Activated naive CD8-positive, alpha-beta T cell treated with anti-CD3 and anti-CD28 coated beads, Interleukin-2, amount 50 U/mL, for 24 hours (primary cell): ENCODE data around the gene AS3MT.

ENCODE experiments used
- ATAC-seq: fragments of 150-1000 bp; cut with Tn5 transposase; one replicate; pipeline ENCODE4 v1.10.0; 2021
- DNase-seq: peaks from one replicate; pipeline ENCODE4 v3.0.0; 2021
- H3K27ac Mint-ChIP-seq: one replicate; pipeline ENCODE4 v1.8.0; 2021; ENCODE audit warnings: mild to moderate bottlenecking, mixed read lengths
- H3K27me3 Mint-ChIP-seq: one replicate; pipeline ENCODE4 v1.8.0; 2021; ENCODE audit warnings: mixed read lengths
- H3K36me3 Mint-ChIP-seq: one replicate; pipeline ENCODE4 v1.8.0; 2021; ENCODE audit warnings: low read depth, mixed read lengths
- H3K4me1 Mint-ChIP-seq: one replicate; pipeline ENCODE4 v1.8.0; 2021; ENCODE audit warnings: mixed read lengths
- H3K4me3 Mint-ChIP-seq: one replicate; pipeline ENCODE4 v1.8.0; 2021; ENCODE audit warnings: mild to moderate bottlenecking, moderate library complexity, mixed read lengths
- H3K9me3 Mint-ChIP-seq: one replicate; pipeline ENCODE4 v1.8.0; 2021; ENCODE audit warnings: mixed read lengths

AS3MT gene

DNA sequence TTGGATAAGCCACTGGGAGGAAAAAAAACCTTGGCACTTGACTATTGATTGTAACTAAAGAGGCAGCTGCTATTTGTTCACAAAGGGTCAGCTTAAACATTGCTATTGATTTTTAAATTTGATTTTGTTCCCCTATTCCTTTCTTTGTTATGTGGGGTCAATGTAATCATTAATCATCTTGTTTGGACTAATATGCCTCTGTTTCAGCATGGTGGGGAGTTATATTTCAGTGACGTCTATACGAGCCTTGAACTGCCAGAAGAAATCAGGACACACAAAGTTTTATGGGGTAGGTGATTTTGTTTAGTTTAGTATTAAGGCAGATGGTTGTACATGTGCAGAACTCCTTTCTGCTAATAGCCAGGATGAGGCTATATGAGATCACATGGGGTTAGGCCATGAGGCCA is 7.5 kb downstream of the AS3MT start:
- Mint-ChIP-seq H3K4me1 (no peaks in the 10 kb centered on the region), H3K4me3 (no peak overlapping the region), H3K36me3 (no peaks in the 10 kb centered on the region), H3K27me3 (peaks cover 5% of the 10 kb centered on the region), H3K27ac (no peak overlapping the region), H3K9me3 (no peaks in the 10 kb centered on the region)
- ATAC-seq (no peak), DNase-seq (no peak)

- peaks cover 2% of the 10 kb centered on the region for H3K27me3 Mint-ChIP-seq
- DNase-seq: no peak
Measured at GRCh38 chr10:102878629-102879028, 9.4 kb downstream of the AS3MT start.

DNA sequence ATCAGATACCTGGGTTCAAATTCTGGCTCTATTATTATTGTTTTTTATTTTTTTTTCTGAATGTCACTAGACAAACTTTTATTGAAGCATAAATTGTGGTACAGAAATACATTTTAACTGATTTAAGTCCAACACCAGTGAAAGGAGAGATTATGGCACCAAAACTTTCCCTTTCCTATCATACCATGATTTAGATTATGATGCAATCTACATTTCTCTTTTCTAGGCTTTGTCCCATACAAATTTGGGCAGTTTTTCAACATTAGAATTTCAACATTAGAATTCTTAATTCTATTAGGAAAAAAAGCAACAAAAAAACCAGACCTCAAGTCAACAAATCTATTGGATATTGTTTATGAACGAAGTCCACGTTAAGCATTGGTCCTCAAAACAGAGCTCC is 11.0 kb downstream of the AS3MT start:
- no peak overlapping the region for H3K4me3 Mint-ChIP-seq
- H3K27me3 Mint-ChIP-seq: no peaks in the 10 kb centered on the region
- DNase-seq (no peak), ATAC-seq (no peak)
- H3K36me3 Mint-ChIP-seq: no peaks in the 10 kb centered on the region
- no peak overlapping the region for H3K27ac Mint-ChIP-seq
- H3K4me1 Mint-ChIP-seq: no peaks in the 10 kb centered on the region
- H3K9me3 Mint-ChIP-seq: no peaks in the 10 kb centered on the region

More at GRCh38 chr10:102878629-102879028, 9.4 kb downstream of the AS3MT start:
- Mint-ChIP-seq H3K9me3 (no peaks in the 10 kb centered on the region), H3K27ac (no peak overlapping the region), H3K4me3 (no peak overlapping the region), H3K4me1 (no peaks in the 10 kb centered on the region), H3K36me3 (no peaks in the 10 kb centered on the region)
- no peak for ATAC-seq

DNA sequence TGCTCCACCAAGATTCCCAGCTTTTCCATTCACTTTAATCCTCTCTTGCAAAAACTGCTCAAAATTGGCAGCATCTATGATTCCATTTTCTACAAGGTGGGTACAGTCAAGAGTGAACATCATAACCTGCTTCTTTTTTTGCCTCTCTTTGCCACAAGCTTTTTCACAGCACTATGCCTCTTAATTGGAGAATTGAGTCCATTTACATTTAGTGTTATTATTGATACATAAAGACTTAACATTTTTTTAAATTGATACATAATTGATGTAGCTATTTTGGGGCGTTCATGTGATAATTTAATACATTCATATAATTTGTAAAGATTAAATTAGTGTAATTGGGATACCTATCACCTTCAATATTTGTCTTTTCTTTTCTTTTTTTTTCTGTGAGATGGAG is 18.8 kb downstream of the AS3MT start:
- Mint-ChIP-seq H3K4me1 (no peaks in the 10 kb centered on the region), H3K36me3 (no peaks in the 10 kb centered on the region), H3K27ac (no peak overlapping the region), H3K4me3 (no peak overlapping the region), H3K9me3 (no peaks in the 10 kb centered on the region), H3K27me3 (no peaks in the 10 kb centered on the region)
- DNase-seq (no peak), ATAC-seq (no peak)

- ATAC-seq: no peak
- Mint-ChIP-seq H3K9me3 (no peaks in the 10 kb centered on the region), H3K4me1 (no peaks in the 10 kb centered on the region), H3K27ac (no peak overlapping the region), H3K27me3 (no peaks in the 10 kb centered on the region), H3K36me3 (no peaks in the 10 kb centered on the region), H3K4me3 (no peak overlapping the region)
- DNase-seq: no peak
Measured at GRCh38 chr10:102894466-102895213, 25.4 kb downstream of the AS3MT start.

GRCh38 chr10:102900006-102900405 is 30.7 kb downstream of the AS3MT start:
- Mint-ChIP-seq H3K27ac (no peak overlapping the region), H3K4me1 (no peaks in the 10 kb centered on the region), H3K27me3 (no peaks in the 10 kb centered on the region), H3K36me3 (no peaks in the 10 kb centered on the region), H3K4me3 (no peak overlapping the region), H3K9me3 (no peaks in the 10 kb centered on the region)
- ATAC-seq: no peak
- DNase-seq: no peak

GRCh38 chr10:102904346-102904745 is 35.1 kb downstream of the AS3MT start:
- H3K27ac Mint-ChIP-seq: no peak overlapping the region
- no peaks in the 10 kb centered on the region for H3K36me3 Mint-ChIP-seq
- no peak for ATAC-seq
- no peaks in the 10 kb centered on the region for H3K9me3 Mint-ChIP-seq
- H3K27me3 Mint-ChIP-seq: no peaks in the 10 kb centered on the region
- H3K4me1 Mint-ChIP-seq: no peaks in the 10 kb centered on the region
- H3K4me3 Mint-ChIP-seq: no peak overlapping the region
- DNase-seq: no peak

GRCh38 chr10:102906507-102906906 is 37.2 kb downstream of the AS3MT start:
- no peaks in the 10 kb centered on the region for H3K9me3 Mint-ChIP-seq
- H3K27me3 Mint-ChIP-seq: no peaks in the 10 kb centered on the region
- H3K27ac Mint-ChIP-seq: no peak overlapping the region
- ATAC-seq: no peak
- H3K4me1 Mint-ChIP-seq: no peaks in the 10 kb centered on the region
- H3K36me3 Mint-ChIP-seq: no peaks in the 10 kb centered on the region
- DNase-seq: no peak
- no peak overlapping the region for H3K4me3 Mint-ChIP-seq

DNA sequence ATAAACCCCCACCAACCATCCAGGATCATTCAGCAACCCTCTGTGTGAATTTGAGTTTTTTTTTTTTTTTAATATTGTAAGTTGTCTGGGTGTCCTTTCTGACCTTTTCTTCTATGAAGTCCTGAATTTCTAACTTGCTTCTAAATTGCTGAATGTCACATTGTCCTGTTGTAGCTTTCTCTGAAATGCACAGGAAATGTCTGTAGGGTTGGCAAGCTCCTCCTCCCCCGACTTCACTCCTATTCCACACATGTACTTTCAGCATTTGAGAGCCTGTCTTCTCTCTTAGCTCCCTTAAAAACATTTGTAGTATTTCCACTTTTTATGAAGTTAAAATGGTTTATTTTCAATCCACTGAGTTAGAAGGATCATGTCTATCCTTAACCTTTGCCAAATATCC is 45.5 kb downstream of the AS3MT start:
- ATAC-seq (no peak), DNase-seq (no peak)
- Mint-ChIP-seq H3K27ac (no peak overlapping the region), H3K9me3 (no peaks in the 10 kb centered on the region), H3K27me3 (peaks cover 17% of the 10 kb centered on the region), H3K4me1 (peaks cover 22% of the 10 kb centered on the region), H3K36me3 (no peaks in the 10 kb centered on the region), H3K4me3 (no peak overlapping the region)

DNA sequence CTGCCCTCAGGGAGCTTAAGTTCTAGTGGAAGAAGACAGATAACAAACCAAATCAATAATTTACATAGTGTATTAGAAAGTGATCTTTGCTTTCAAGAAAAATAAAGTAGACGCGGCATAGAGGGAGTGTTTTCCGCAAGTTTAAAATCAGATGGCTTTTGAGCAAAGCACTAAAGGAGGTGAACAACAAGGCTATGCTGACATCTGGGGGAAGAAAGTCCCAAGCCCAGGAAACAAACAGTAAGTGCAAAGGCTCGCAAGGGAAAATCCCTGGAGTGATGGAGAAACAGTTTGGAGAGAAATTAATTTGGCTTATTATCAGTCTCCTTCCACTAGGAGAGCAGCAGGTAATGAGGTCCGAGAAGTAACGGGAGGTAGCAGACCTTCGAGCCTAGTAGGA is 46.9 kb downstream of the AS3MT start:
- no peak overlapping the region for H3K27ac Mint-ChIP-seq
- peak overlapping the region; percentile 87 for H3K4me3 Mint-ChIP-seq
- peaks cover 2% of the 10 kb centered on the region for H3K36me3 Mint-ChIP-seq
- peaks cover 17% of the 10 kb centered on the region for H3K27me3 Mint-ChIP-seq
- DNase-seq (no peak), ATAC-seq (no peak)
- no peaks in the 10 kb centered on the region for H3K9me3 Mint-ChIP-seq
- H3K4me1 Mint-ChIP-seq: peaks cover 36% of the 10 kb centered on the region

- Mint-ChIP-seq H3K36me3 (peaks cover 2% of the 10 kb centered on the region), H3K4me1 (peaks cover 48% of the 10 kb centered on the region), H3K4me3 (peak overlapping the region; percentile 87), H3K27me3 (peaks cover 17% of the 10 kb centered on the region), H3K9me3 (no peaks in the 10 kb centered on the region), H3K27ac (peak overlapping the region; percentile 87)
- ATAC-seq (peak; percentile 60), DNase-seq (peak; percentile 86)
Measured at GRCh38 chr10:102917314-102917961, 48.2 kb downstream of the AS3MT start.

- DNase-seq (peak; percentile 99), ATAC-seq (peak; percentile 92)
- Mint-ChIP-seq H3K4me1 (peaks cover 54% of the 10 kb centered on the region), H3K4me3 (peak within 1 kb of the TSS; percentile 87), H3K27ac (peak within 1 kb of the TSS; percentile 87), H3K36me3 (peaks cover 2% of the 10 kb centered on the region), H3K27me3 (peaks cover 17% of the 10 kb centered on the region), H3K9me3 (no peaks in the 10 kb centered on the region)
Measured at GRCh38 chr10:102917962-102918816, 48.9 kb downstream of the AS3MT start, which contains the start of gene CNNM2. TSS of gene CNNM2 (plus strand) at chr10:102918294. CDS start at chr10:102918481, 187 bp downstream.

- peaks cover 60% of the 10 kb centered on the region for H3K4me1 Mint-ChIP-seq
- peaks cover 2% of the 10 kb centered on the region for H3K36me3 Mint-ChIP-seq
- no peaks in the 10 kb centered on the region for H3K9me3 Mint-ChIP-seq
- no peak for DNase-seq
- peak overlapping the region; percentile 87 for H3K27ac Mint-ChIP-seq
- no peak for ATAC-seq
- H3K4me3 Mint-ChIP-seq: peak overlapping the region; percentile 87
- H3K27me3 Mint-ChIP-seq: peaks cover 16% of the 10 kb centered on the region
Measured at GRCh38 chr10:102918817-102919245, 49.6 kb downstream of the AS3MT start.

DNA sequence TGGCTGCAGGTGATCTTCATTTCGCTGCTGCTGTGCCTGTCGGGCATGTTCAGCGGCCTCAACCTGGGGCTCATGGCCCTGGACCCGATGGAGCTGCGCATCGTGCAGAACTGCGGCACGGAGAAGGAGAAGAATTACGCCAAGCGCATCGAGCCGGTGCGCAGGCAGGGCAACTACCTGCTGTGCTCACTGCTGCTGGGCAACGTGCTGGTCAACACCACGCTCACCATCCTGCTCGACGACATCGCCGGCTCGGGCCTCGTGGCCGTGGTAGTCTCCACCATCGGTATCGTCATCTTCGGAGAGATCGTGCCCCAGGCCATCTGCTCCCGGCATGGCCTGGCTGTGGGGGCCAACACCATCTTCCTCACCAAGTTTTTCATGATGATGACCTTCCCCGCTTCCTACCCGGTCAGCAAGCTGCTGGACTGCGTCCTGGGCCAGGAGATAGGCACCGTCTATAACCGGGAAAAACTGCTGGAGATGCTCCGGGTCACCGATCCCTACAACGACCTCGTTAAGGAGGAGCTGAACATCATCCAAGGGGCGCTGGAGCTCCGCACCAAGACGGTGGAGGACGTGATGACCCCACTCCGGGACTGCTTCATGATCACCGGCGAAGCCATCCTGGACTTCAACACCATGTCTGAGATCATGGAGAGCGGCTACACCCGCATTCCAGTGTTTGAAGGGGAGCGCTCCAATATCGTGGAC is 50.1 kb downstream of the AS3MT start:
- peaks cover 12% of the 10 kb centered on the region for H3K27me3 Mint-ChIP-seq
- peaks cover 2% of the 10 kb centered on the region for H3K36me3 Mint-ChIP-seq
- H3K9me3 Mint-ChIP-seq: no peaks in the 10 kb centered on the region
- ATAC-seq: no peak
- peak overlapping the region; percentile 87 for H3K4me3 Mint-ChIP-seq
- DNase-seq: peak; percentile 25
- peak overlapping the region; percentile 66 for H3K27ac Mint-ChIP-seq
- peaks cover 60% of the 10 kb centered on the region for H3K4me1 Mint-ChIP-seq
